ENCODE results near the gene PSMD8.
A peak's percentile ranks its signal among the peaks of the same experiment; 100 is the strongest.

The PSMD8 gene

GRCh38 chr19:38369584-38369983 lies 4.8 kb upstream of the PSMD8 start:
- H3K9ac ChIP-seq (ENCODE audit: low read length) = no peak overlapping the region
- no peaks in the 10 kb centered on the region for H3K4me1 ChIP-seq (ENCODE audit: control insufficient read depth, insufficient read depth, low read length)
- H3K4me3 ChIP-seq (ENCODE audit: low read length) = no peak overlapping the region
- no peak overlapping the region for H3K27ac ChIP-seq (ENCODE audit: low read depth, low read length)
- no peaks in the 10 kb centered on the region for H3K36me3 ChIP-seq (ENCODE audit: control insufficient read depth, insufficient read depth, low read length)
- peaks cover 3% of the 10 kb centered on the region for H3K27me3 ChIP-seq (ENCODE audit: control insufficient read depth, insufficient read depth, low read length)

- no peak overlapping the region for H3K27ac ChIP-seq (ENCODE audit: low read depth, low read length)
These were observed 4.1 kb upstream of the PSMD8 start for GRCh38 chr19:38370299-38370698.

GRCh38 chr19:38371081-38371480 lies 3.3 kb upstream of the PSMD8 start:
- Histone ChIP-seq H3K27me3 (ENCODE audit: control insufficient read depth, insufficient read depth, low read length) (peaks cover 3% of the 10 kb centered on the region), H3K36me3 (ENCODE audit: control insufficient read depth, insufficient read depth, low read length) (peaks cover under 1% of the 10 kb centered on the region), H3K4me1 (ENCODE audit: control insufficient read depth, insufficient read depth, low read length) (peaks cover 10% of the 10 kb centered on the region), H3K9ac (ENCODE audit: low read length) (no peak overlapping the region), H3K4me3 (ENCODE audit: low read length) (no peak overlapping the region), H3K27ac (ENCODE audit: low read depth, low read length) (no peak overlapping the region)

More at GRCh38 chr19:38370299-38370698, 4.1 kb upstream of the PSMD8 start:
- Histone ChIP-seq H3K4me1 (ENCODE audit: control insufficient read depth, insufficient read depth, low read length) (peaks cover 2% of the 10 kb centered on the region), H3K4me3 (ENCODE audit: low read length) (no peak overlapping the region), H3K27me3 (ENCODE audit: control insufficient read depth, insufficient read depth, low read length) (peaks cover 3% of the 10 kb centered on the region), H3K9ac (ENCODE audit: low read length) (no peak overlapping the region), H3K36me3 (ENCODE audit: control insufficient read depth, insufficient read depth, low read length) (no peaks in the 10 kb centered on the region)

- peak overlapping the region; percentile 67 for H3K4me3 ChIP-seq (ENCODE audit: low read length)
- H3K9ac ChIP-seq (ENCODE audit: low read length) = no peak overlapping the region
- H3K27ac ChIP-seq (ENCODE audit: low read depth, low read length) = peak overlapping the region; percentile 90
- peaks cover 14% of the 10 kb centered on the region for H3K4me1 ChIP-seq (ENCODE audit: control insufficient read depth, insufficient read depth, low read length)
- peaks cover 9% of the 10 kb centered on the region for H3K36me3 ChIP-seq (ENCODE audit: control insufficient read depth, insufficient read depth, low read length)
- H3K27me3 ChIP-seq (ENCODE audit: control insufficient read depth, insufficient read depth, low read length) = no peaks in the 10 kb centered on the region
These were observed 452 bp upstream of the PSMD8 start for GRCh38 chr19:38373907-38374331.

- peaks cover 17% of the 10 kb centered on the region for H3K36me3 ChIP-seq (ENCODE audit: control insufficient read depth, insufficient read depth, low read length)
- peak overlapping the region; percentile 81 for H3K9ac ChIP-seq (ENCODE audit: low read length)
- H3K4me3 ChIP-seq (ENCODE audit: low read length) = peak overlapping the region; percentile 97
- no peaks in the 10 kb centered on the region for H3K27me3 ChIP-seq (ENCODE audit: control insufficient read depth, insufficient read depth, low read length)
- peak overlapping the region; percentile 90 for H3K27ac ChIP-seq (ENCODE audit: low read depth, low read length)
- peaks cover 14% of the 10 kb centered on the region for H3K4me1 ChIP-seq (ENCODE audit: control insufficient read depth, insufficient read depth, low read length)
These were observed 725 bp downstream of the PSMD8 start for GRCh38 chr19:38375098-38375493.

- peaks cover 14% of the 10 kb centered on the region for H3K4me1 ChIP-seq (ENCODE audit: control insufficient read depth, insufficient read depth, low read length)
- no peaks in the 10 kb centered on the region for H3K27me3 ChIP-seq (ENCODE audit: control insufficient read depth, insufficient read depth, low read length)
- no peak overlapping the region for H3K27ac ChIP-seq (ENCODE audit: low read depth, low read length)
- H3K36me3 ChIP-seq (ENCODE audit: control insufficient read depth, insufficient read depth, low read length) = peaks cover 17% of the 10 kb centered on the region
- H3K9ac ChIP-seq (ENCODE audit: low read length) = no peak overlapping the region
- peak overlapping the region; percentile 97 for H3K4me3 ChIP-seq (ENCODE audit: low read length)
These were observed 1.4 kb downstream of the PSMD8 start for GRCh38 chr19:38375748-38376147.

GRCh38 chr19:38376576-38376975 lies 2.2 kb downstream of the PSMD8 start:
- Histone ChIP-seq H3K9ac (ENCODE audit: low read length) (no peak overlapping the region), H3K27ac (ENCODE audit: low read depth, low read length) (no peak overlapping the region), H3K27me3 (ENCODE audit: control insufficient read depth, insufficient read depth, low read length) (no peaks in the 10 kb centered on the region), H3K4me1 (ENCODE audit: control insufficient read depth, insufficient read depth, low read length) (peaks cover 14% of the 10 kb centered on the region), H3K4me3 (ENCODE audit: low read length) (no peak overlapping the region), H3K36me3 (ENCODE audit: control insufficient read depth, insufficient read depth, low read length) (peaks cover 24% of the 10 kb centered on the region)

- Histone ChIP-seq H3K27ac (ENCODE audit: low read depth, low read length) (no peak overlapping the region), H3K9ac (ENCODE audit: low read length) (no peak overlapping the region)
These were observed 2.7 kb downstream of the PSMD8 start for GRCh38 chr19:38377052-38377451.

GRCh38 chr19:38378866-38379265 lies 4.5 kb downstream of the PSMD8 start:
- H3K4me1 ChIP-seq (ENCODE audit: control insufficient read depth, insufficient read depth, low read length) = peaks cover 14% of the 10 kb centered on the region
- H3K4me3 ChIP-seq (ENCODE audit: low read length) = no peak overlapping the region
- no peak overlapping the region for H3K9ac ChIP-seq (ENCODE audit: low read length)
- H3K36me3 ChIP-seq (ENCODE audit: control insufficient read depth, insufficient read depth, low read length) = peaks cover 39% of the 10 kb centered on the region
- H3K27me3 ChIP-seq (ENCODE audit: control insufficient read depth, insufficient read depth, low read length) = no peaks in the 10 kb centered on the region
- H3K27ac ChIP-seq (ENCODE audit: low read depth, low read length) = no peak overlapping the region

More at GRCh38 chr19:38377052-38377451, 2.7 kb downstream of the PSMD8 start:
- Histone ChIP-seq H3K27me3 (ENCODE audit: control insufficient read depth, insufficient read depth, low read length) (no peaks in the 10 kb centered on the region), H3K4me1 (ENCODE audit: control insufficient read depth, insufficient read depth, low read length) (peaks cover 14% of the 10 kb centered on the region), H3K36me3 (ENCODE audit: control insufficient read depth, insufficient read depth, low read length) (peaks cover 29% of the 10 kb centered on the region), H3K4me3 (ENCODE audit: low read length) (no peak overlapping the region)

- no peak overlapping the region for H3K27ac ChIP-seq (ENCODE audit: low read depth, low read length)
- peaks cover 37% of the 10 kb centered on the region for H3K36me3 ChIP-seq (ENCODE audit: control insufficient read depth, insufficient read depth, low read length)
- peaks cover 3% of the 10 kb centered on the region for H3K27me3 ChIP-seq (ENCODE audit: control insufficient read depth, insufficient read depth, low read length)
- peaks cover 4% of the 10 kb centered on the region for H3K4me1 ChIP-seq (ENCODE audit: control insufficient read depth, insufficient read depth, low read length)
- H3K4me3 ChIP-seq (ENCODE audit: low read length) = no peak overlapping the region
- no peak overlapping the region for H3K9ac ChIP-seq (ENCODE audit: low read length)
These were observed 6.8 kb downstream of the PSMD8 start for GRCh38 chr19:38381138-38381537.

GRCh38 chr19:38383184-38383583 lies 8.8 kb downstream of the PSMD8 start:
- H3K36me3 ChIP-seq (ENCODE audit: control insufficient read depth, insufficient read depth, low read length) = peaks cover 31% of the 10 kb centered on the region
- peaks cover 6% of the 10 kb centered on the region for H3K27me3 ChIP-seq (ENCODE audit: control insufficient read depth, insufficient read depth, low read length)
- no peak overlapping the region for H3K4me3 ChIP-seq (ENCODE audit: low read length)
- no peak overlapping the region for H3K27ac ChIP-seq (ENCODE audit: low read depth, low read length)
- no peaks in the 10 kb centered on the region for H3K4me1 ChIP-seq (ENCODE audit: control insufficient read depth, insufficient read depth, low read length)
- no peak overlapping the region for H3K9ac ChIP-seq (ENCODE audit: low read length)

- H3K4me1 ChIP-seq (ENCODE audit: control insufficient read depth, insufficient read depth, low read length) = no peaks in the 10 kb centered on the region
These were observed 9.4 kb downstream of the PSMD8 start for GRCh38 chr19:38383743-38384142.

GRCh38 chr19:38384209-38385027 lies 10.0 kb downstream of the PSMD8 start:
- Histone ChIP-seq H3K27me3 (ENCODE audit: control insufficient read depth, insufficient read depth, low read length) (peaks cover 13% of the 10 kb centered on the region), H3K27ac (ENCODE audit: low read depth, low read length) (no peak overlapping the region), H3K4me1 (ENCODE audit: control insufficient read depth, insufficient read depth, low read length) (no peaks in the 10 kb centered on the region), H3K9ac (ENCODE audit: low read length) (no peak overlapping the region), H3K4me3 (ENCODE audit: low read length) (no peak overlapping the region), H3K36me3 (ENCODE audit: control insufficient read depth, insufficient read depth, low read length) (peaks cover 25% of the 10 kb centered on the region)

More at GRCh38 chr19:38383743-38384142, 9.4 kb downstream of the PSMD8 start:
- H3K36me3 ChIP-seq (ENCODE audit: control insufficient read depth, insufficient read depth, low read length) = peaks cover 31% of the 10 kb centered on the region
- no peak overlapping the region for H3K4me3 ChIP-seq (ENCODE audit: low read length)
- H3K27me3 ChIP-seq (ENCODE audit: control insufficient read depth, insufficient read depth, low read length) = peaks cover 7% of the 10 kb centered on the region
- H3K27ac ChIP-seq (ENCODE audit: low read depth, low read length) = no peak overlapping the region
- no peak overlapping the region for H3K9ac ChIP-seq (ENCODE audit: low read length)
